Thoracic aorta (tissue), 2 donors: ENCODE measurements around the gene RNF224. TPM values are rescaled to one million over a fixed set of nuclear protein-coding genes. Genes with fewer than 3 reads are reported as not detected.

Experiments
- ATAC-seq: fragments of 150-250 bp; one replicate; pipeline ENCODE4 v1.8.0; 2017; ENCODE audit warnings: low read depth; ENCODE audit not compliant: insufficient number of reproducible peaks, low FRiP score
- DNase-seq: peaks from one replicate; pipeline ENCODE4 v3.0.0-alpha.2; 2020; ENCODE audit warnings: low spot score
- H3K27ac ChIP-seq, 2 donors: fragments of 200-600 bp; sonication (generic); 1 replicate in 1 of 2; 2 replicates in 1 of 2; pipeline ENCODE4 v1.5.1; 2016; ENCODE audit warnings: mild to moderate bottlenecking in 2 of 2, moderate library complexity in 2 of 2
- H3K27me3 ChIP-seq: fragments of 200-600 bp; sonication (generic); replicated peaks from 2 replicates; pipeline ENCODE4 v1.6.0; 2016; ENCODE audit warnings: mild to moderate bottlenecking; ENCODE audit not compliant: insufficient read depth
- H3K36me3 ChIP-seq: fragments of 200-600 bp; sonication (generic); one replicate; pipeline ENCODE4 v1.5.1; 2016
- H3K4me1 ChIP-seq, 2 donors: fragments of 200-600 bp; sonication (generic); 1 replicate in 1 of 2; 2 replicates in 1 of 2; pipeline versions ENCODE4 v1.5.1 to v1.6.0; 2016; ENCODE audit warnings: low read depth in 2 of 2, mild to moderate bottlenecking in 1 of 2; ENCODE audit not compliant: control insufficient read depth in 1 of 2
- H3K4me3 ChIP-seq: fragments of 200-600 bp; sonication (generic); 2 replicates; pipeline ENCODE4 v1.5.1; 2016; ENCODE audit warnings: mild to moderate bottlenecking
- H3K9me3 ChIP-seq: fragments of 200-600 bp; sonication (generic); 2 replicates; pipeline ENCODE4 v1.5.1; 2016
- total RNA-seq, 2 donors: library from RNA; depleted of rRNA; stranded (reverse); fragments of >200 nt; gene quantifications; one replicate each; pipeline versions ENCODE4 v1.1.0 to v1.2.3, GENCODE V29; 2016
- TF ChIP-seq, protein P1 (sequence below): fragments of 200-600 bp; sonication (generic); IDR thresholded peaks from one replicate; pipeline ENCODE4 v1.5.1; 2019; ENCODE audit warnings: antibody characterized with exemption

Gene RNF224
- total RNA-seq, 2 donors from 2014 or later = not detected

DNA sequence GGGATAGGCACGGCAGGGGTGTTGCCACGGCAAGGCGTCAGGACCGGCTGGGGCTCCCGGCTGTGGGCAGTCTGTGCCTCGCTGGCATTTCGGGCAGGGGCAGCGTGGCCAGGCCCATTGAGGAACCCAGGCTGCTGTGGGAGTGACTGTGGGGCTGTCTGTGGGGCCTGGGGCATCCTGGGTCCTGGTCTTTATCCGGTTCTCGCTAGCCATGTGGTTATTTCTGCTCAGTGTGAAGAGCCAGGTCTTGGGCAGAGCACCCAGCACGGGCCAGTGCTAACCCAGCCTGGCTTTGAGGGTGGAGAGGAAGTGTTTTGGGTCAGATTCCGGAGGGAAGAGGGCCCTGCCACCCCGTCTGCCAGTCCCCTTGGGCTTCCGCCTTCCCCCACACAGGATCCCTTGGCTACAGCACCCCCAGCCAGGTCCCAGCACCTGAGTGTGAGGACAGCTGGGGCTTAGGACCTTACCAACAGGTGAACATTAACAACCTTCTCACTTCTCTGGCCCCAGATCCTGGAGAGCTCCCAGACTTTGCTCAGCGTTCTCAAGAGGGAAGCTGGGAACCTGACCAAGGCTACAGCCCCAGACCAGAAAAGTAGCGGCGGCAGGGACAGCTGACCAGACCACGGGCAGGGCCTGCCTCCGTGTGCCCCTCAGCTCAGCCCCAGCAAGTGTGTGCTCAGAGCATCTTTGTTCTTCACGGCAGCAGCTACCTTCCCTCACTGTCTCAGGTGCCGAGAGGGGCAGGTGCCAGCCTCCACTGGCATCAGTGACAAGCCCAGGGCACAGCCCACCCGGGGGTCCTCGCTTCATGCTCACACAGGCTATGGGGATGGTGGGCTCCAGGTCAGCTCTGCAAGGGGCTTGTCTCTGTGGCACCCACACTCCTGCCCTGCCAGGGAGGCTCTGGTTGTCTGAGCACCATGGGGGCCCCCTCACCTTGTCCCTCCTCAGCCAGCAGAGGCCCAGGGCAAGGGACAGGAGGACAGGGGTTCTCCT lies 37.7 kb upstream of the RNF224 start:
- Histone ChIP-seq H3K9me3 (no peaks in the 10 kb centered on the region), H3K27ac (peak overlapping the region; percentile 93), H3K36me3 (peaks cover 21% of the 10 kb centered on the region), H3K4me1 (peaks cover 30 to 39% of the 10 kb centered on the region in 2 donors), H3K4me3 (peak overlapping the region; percentile 84), H3K27me3 (no peaks in the 10 kb centered on the region)
- ATAC-seq = no peak
- no peak for DNase-seq
- TF ChIP-seq, protein P1, sequence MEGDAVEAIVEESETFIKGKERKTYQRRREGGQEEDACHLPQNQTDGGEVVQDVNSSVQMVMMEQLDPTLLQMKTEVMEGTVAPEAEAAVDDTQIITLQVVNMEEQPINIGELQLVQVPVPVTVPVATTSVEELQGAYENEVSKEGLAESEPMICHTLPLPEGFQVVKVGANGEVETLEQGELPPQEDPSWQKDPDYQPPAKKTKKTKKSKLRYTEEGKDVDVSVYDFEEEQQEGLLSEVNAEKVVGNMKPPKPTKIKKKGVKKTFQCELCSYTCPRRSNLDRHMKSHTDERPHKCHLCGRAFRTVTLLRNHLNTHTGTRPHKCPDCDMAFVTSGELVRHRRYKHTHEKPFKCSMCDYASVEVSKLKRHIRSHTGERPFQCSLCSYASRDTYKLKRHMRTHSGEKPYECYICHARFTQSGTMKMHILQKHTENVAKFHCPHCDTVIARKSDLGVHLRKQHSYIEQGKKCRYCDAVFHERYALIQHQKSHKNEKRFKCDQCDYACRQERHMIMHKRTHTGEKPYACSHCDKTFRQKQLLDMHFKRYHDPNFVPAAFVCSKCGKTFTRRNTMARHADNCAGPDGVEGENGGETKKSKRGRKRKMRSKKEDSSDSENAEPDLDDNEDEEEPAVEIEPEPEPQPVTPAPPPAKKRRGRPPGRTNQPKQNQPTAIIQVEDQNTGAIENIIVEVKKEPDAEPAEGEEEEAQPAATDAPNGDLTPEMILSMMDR = no peak

DNA sequence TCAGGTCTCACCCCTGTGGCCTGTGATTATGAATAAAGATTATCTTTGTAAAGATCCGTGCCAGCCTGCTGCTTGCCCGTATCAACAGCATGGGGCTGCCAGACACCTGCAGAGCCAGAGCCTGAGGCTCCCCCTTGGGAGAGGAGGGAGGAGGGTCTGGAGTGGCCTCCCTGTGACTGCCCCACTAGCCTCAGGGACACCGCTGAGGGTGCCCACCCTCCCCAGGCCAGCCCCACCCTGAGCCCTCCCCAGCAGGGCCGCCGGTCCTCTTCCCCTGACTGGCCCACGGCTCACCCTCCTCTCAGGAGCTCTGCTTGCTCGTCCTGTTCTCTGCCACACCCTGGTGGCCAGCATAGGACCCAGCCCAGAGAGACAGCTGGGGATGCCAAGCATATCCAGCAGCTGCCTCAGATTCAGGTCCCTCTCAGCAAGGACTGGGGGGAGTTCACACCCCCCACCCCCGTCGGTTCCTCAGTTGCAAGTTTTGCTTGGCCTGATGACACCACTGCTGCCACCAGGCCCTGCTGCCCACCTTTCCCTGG lies 36.9 kb upstream of the RNF224 start:
- Histone ChIP-seq H3K27ac (peak overlapping the region in 1 of 2 donors; percentile 93), H3K4me3 (no peak overlapping the region)
- TF ChIP-seq, protein P1 = no peak

DNA sequence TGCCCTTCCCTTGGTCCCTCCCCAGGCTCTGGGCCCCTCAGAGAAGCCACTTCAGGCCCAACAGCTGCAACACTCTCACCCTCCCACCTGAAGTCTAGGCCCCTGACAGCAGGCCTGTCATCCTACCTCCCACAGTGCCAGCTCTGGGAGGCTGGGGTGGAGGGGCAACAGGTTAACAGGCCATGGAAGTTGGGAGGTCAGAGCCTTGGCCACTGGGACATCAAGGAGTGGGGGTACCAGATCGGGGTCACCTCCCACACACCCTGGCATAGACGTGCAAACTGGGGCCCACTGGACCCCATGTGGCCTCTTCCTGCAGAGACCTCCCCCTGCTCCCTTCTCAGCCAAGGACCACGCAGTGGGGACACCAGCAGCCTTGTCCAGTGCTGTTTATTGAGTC lies 36.1 kb upstream of the RNF224 start:
- Histone ChIP-seq H3K27ac (no peak overlapping the region), H3K27me3 (no peaks in the 10 kb centered on the region), H3K4me1 (peaks cover 28 to 34% of the 10 kb centered on the region in 2 donors), H3K4me3 (no peak overlapping the region), H3K36me3 (peaks cover 15% of the 10 kb centered on the region), H3K9me3 (no peaks in the 10 kb centered on the region)
- ATAC-seq (no peak), DNase-seq (no peak)
- TF ChIP-seq, protein P1 = no peak

More for the DNA sequence above, 36.9 kb upstream of the RNF224 start:
- H3K9me3 ChIP-seq = no peaks in the 10 kb centered on the region
- peaks cover 19% of the 10 kb centered on the region for H3K36me3 ChIP-seq
- no peaks in the 10 kb centered on the region for H3K27me3 ChIP-seq
- ATAC-seq (no peak), DNase-seq (no peak)
- H3K4me1 ChIP-seq = peaks cover 30 to 39% of the 10 kb centered on the region in 2 donors

DNA sequence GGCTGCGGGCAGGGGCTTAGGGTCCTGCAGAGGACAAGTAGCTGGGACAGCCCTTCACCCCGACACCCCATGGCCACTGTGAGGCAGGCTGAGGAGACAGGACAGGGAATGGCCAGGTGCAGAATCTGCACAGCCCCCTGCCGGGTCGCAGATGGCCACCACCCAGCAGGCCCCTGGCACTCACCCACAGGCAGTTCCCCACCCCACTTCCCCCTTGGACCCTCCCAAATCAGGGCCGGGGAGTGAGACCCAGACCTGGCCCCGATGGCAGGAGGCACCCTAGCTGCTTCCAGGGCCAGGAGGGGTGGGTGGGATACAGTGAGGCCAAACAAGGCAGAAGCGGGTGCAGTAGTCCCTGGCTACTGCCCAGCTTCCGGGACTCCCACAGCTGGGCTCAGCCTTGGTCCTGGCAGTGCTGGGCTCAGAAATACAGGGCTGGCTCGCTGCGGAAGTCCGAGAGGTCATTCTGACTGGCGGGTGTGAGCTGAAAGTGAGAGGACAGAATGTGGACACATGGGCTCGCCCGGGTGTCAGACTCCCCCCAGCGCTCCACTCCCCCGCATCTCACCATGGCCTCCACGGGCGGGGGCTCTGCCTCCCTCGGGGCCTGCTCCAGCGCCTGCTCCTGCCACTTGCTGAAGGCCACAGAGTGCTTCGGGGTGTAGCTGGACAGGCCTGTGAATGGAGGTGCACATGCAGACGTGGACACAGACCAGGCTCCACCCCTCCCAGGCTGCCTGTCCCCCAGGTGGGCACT lies 35.4 kb upstream of the RNF224 start:
- TF ChIP-seq, protein P1 = no peak
- no peaks in the 10 kb centered on the region for H3K27me3 ChIP-seq
- no peak for ATAC-seq
- peaks cover 15% of the 10 kb centered on the region for H3K36me3 ChIP-seq
- DNase-seq = no peak
- H3K27ac ChIP-seq = no peak overlapping the region
- no peak overlapping the region for H3K4me3 ChIP-seq
- H3K9me3 ChIP-seq = no peaks in the 10 kb centered on the region
- peaks cover 22 to 27% of the 10 kb centered on the region in 2 donors for H3K4me1 ChIP-seq

DNA sequence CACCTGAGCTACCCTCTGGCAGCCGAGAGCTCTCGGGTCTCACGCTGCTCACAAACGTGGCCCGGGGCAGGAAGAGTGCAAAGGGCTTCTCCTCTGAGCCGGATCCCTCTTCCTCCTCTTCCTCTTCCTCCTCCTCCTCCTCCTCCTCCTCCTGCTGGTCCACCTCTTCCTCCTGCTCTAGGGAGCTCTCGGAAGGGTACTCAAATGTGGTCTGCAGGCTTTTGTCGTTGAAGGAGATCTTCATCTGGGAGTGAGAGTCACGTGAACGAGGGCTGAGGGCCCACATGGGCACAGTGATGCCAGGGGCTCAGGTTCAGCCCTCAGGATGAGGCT lies 34.9 kb upstream of the RNF224 start:
- peaks cover 15% of the 10 kb centered on the region for H3K36me3 ChIP-seq
- no peak for DNase-seq
- ATAC-seq = no peak
- H3K9me3 ChIP-seq = no peaks in the 10 kb centered on the region
- no peak overlapping the region for H3K4me3 ChIP-seq
- peaks cover 16 to 24% of the 10 kb centered on the region in 2 donors for H3K4me1 ChIP-seq
- H3K27me3 ChIP-seq = no peaks in the 10 kb centered on the region
- no peak overlapping the region for H3K27ac ChIP-seq
- TF ChIP-seq, protein P1 = no peak
